Measurements from ENCODE around the gene ALDH2.
A peak's percentile ranks its signal among the peaks of the same experiment; 100 is the strongest.

Gene ALDH2

GRCh38 chr12:111758120-111758561, 8.6 kb upstream of the ALDH2 start:
- Histone ChIP-seq H3K4me3 (ENCODE audit: low read length) (peak overlapping the region; percentile 35), H3K36me3 (ENCODE audit: control insufficient read depth, low read length) (peaks cover 10% of the 10 kb centered on the region)
- TF ChIP-seq CTCF (IDR thresholded peaks at IDR 0.05; ENCODE audit: low read depth, low read length, poor library complexity, severe bottlenecking) (no peak), EZH2phosphoT487 (IDR thresholded peaks at IDR 0.05; ENCODE audit: borderline replicate concordance, low read length) (no peak)

GRCh38 chr12:111759271-111759670, 7.5 kb upstream of the ALDH2 start:
- Histone ChIP-seq H3K27me3 (ENCODE audit: control insufficient read depth, low read length) (no peaks in the 10 kb centered on the region), H3K27ac (ENCODE audit: low read depth, low read length) (no peak overlapping the region), H3F3A (ENCODE audit: control insufficient read depth, insufficient read depth) (peaks cover 16% of the 10 kb centered on the region), H3K9me2 (replicated peaks; ENCODE audit: control insufficient read depth, low read length) (no peaks in the 10 kb centered on the region), H4K20me1 (ENCODE audit: control insufficient read depth, insufficient read depth, low read depth, low read length) (no peaks in the 10 kb centered on the region), H3K4me3 (ENCODE audit: low read length) (no peak overlapping the region), H3K79me2 (ENCODE audit: control insufficient read depth, low read length) (no peaks in the 10 kb centered on the region), H3K4me1 (ENCODE audit: control insufficient read depth, low read length) (peaks cover 77% of the 10 kb centered on the region), H3K36me3 (ENCODE audit: control insufficient read depth, low read length) (peaks cover 10% of the 10 kb centered on the region), H3K9me3 (ENCODE audit: control insufficient read depth, insufficient read depth, low read length) (no peaks in the 10 kb centered on the region), H3K4me2 (ENCODE audit: low read length) (no peak overlapping the region)
- TF ChIP-seq EZH2phosphoT487 (IDR thresholded peaks at IDR 0.05; ENCODE audit: borderline replicate concordance, low read length) (no peak), CTCF (IDR thresholded peaks at IDR 0.05; ENCODE audit: low read depth, low read length, poor library complexity, severe bottlenecking) (no peak)

More at GRCh38 chr12:111758120-111758561, 8.6 kb upstream of the ALDH2 start:
- no peaks in the 10 kb centered on the region for H3K9me3 ChIP-seq (ENCODE audit: control insufficient read depth, insufficient read depth, low read length)
- no peaks in the 10 kb centered on the region for H3K79me2 ChIP-seq (ENCODE audit: control insufficient read depth, low read length)
- peaks cover 74% of the 10 kb centered on the region for H3K4me1 ChIP-seq (ENCODE audit: control insufficient read depth, low read length)
- H3K9me2 ChIP-seq (replicated peaks; ENCODE audit: control insufficient read depth, low read length), result no peaks in the 10 kb centered on the region
- H3K27me3 ChIP-seq (ENCODE audit: control insufficient read depth, low read length), result no peaks in the 10 kb centered on the region
- peak overlapping the region; percentile 76 for H3K27ac ChIP-seq (ENCODE audit: low read depth, low read length)
- H3K4me2 ChIP-seq (ENCODE audit: low read length), result peak overlapping the region; percentile 67
- no peaks in the 10 kb centered on the region for H4K20me1 ChIP-seq (ENCODE audit: control insufficient read depth, insufficient read depth, low read depth, low read length)
- peaks cover 10% of the 10 kb centered on the region for H3F3A ChIP-seq (ENCODE audit: control insufficient read depth, insufficient read depth)

GRCh38 chr12:111759991-111760390, 6.7 kb upstream of the ALDH2 start:
- H3K9me2 ChIP-seq (replicated peaks; ENCODE audit: control insufficient read depth, low read length), result no peaks in the 10 kb centered on the region
- H3K4me1 ChIP-seq (ENCODE audit: control insufficient read depth, low read length), result peaks cover 85% of the 10 kb centered on the region

More at GRCh38 chr12:111759991-111760390, 6.7 kb upstream of the ALDH2 start:
- Histone ChIP-seq H3K27me3 (ENCODE audit: control insufficient read depth, low read length) (no peaks in the 10 kb centered on the region), H4K20me1 (ENCODE audit: control insufficient read depth, insufficient read depth, low read depth, low read length) (no peaks in the 10 kb centered on the region), H3K27ac (ENCODE audit: low read depth, low read length) (no peak overlapping the region), H3K4me2 (ENCODE audit: low read length) (peak overlapping the region; percentile 64), H3F3A (ENCODE audit: control insufficient read depth, insufficient read depth) (peaks cover 19% of the 10 kb centered on the region), H3K4me3 (ENCODE audit: low read length) (no peak overlapping the region), H3K36me3 (ENCODE audit: control insufficient read depth, low read length) (peaks cover 10% of the 10 kb centered on the region), H3K79me2 (ENCODE audit: control insufficient read depth, low read length) (no peaks in the 10 kb centered on the region), H3K9me3 (ENCODE audit: control insufficient read depth, insufficient read depth, low read length) (no peaks in the 10 kb centered on the region)
- TF ChIP-seq EZH2phosphoT487 (IDR thresholded peaks at IDR 0.05; ENCODE audit: borderline replicate concordance, low read length), result no peak
- TF ChIP-seq CTCF (IDR thresholded peaks at IDR 0.05; ENCODE audit: low read depth, low read length, poor library complexity, severe bottlenecking), result no peak

Data from DOHH2 (cell line).